Activated CD4-positive, alpha-beta T cell treated with anti-CD3 and anti-CD28 coated beads, Interleukin-2, amount 10 ng/mL, durations not matched to agents 7 days and 5 days (primary cell): ENCODE data around the gene SMG6. TPM values are rescaled to one million over a fixed set of nuclear protein-coding genes. Genes with fewer than 3 reads are reported as not detected.

ENCODE experiments used
- CTCF ChIA-PET: fragments of 350-600 bp; sonication (Branson Sonifier 250); formaldehyde crosslinking; loops from one replicate; lab custom pipeline; 2021; ENCODE audit warnings: antibody characterized with exemption; lab: Charles Lee
- POLR2A ChIA-PET: fragments of 350-600 bp; sonication (Branson Sonifier 250); formaldehyde crosslinking; loops from one replicate; lab custom pipeline; 2021; ENCODE audit warnings: antibody characterized with exemption; lab: Charles Lee
- DNase-seq: peaks from one replicate; pipeline ENCODE4 v3.0.0-alpha.2; 2020
- H3K27ac Mint-ChIP-seq: one replicate; pipeline ENCODE4 v1.8.0; 2021; ENCODE audit warnings: mild to moderate bottlenecking, moderate library complexity, mixed read lengths
- H3K27me3 Mint-ChIP-seq: one replicate; pipeline ENCODE4 v1.8.0; 2021; ENCODE audit warnings: mixed read lengths
- H3K36me3 Mint-ChIP-seq: one replicate; pipeline ENCODE4 v1.8.0; 2021; ENCODE audit warnings: low read depth, mixed read lengths
- H3K4me1 Mint-ChIP-seq: one replicate; pipeline ENCODE4 v1.8.0; 2021; ENCODE audit warnings: mixed read lengths
- H3K4me3 Mint-ChIP-seq: one replicate; pipeline ENCODE4 v1.8.0; 2021; ENCODE audit warnings: mild to moderate bottlenecking, moderate library complexity, mixed read lengths
- H3K9me3 Mint-ChIP-seq: one replicate; pipeline ENCODE4 v1.8.0; 2021; ENCODE audit warnings: mixed read lengths
- total RNA-seq, 2 experiments: library from RNA; stranded (reverse); gene quantifications; one replicate each; pipeline ENCODE4 v1.2.3, GENCODE V29; 2021

Gene SMG6
- total RNA-seq, 2 experiments from 2014 or later: 44.3 to 51.1 TPM

DNA sequence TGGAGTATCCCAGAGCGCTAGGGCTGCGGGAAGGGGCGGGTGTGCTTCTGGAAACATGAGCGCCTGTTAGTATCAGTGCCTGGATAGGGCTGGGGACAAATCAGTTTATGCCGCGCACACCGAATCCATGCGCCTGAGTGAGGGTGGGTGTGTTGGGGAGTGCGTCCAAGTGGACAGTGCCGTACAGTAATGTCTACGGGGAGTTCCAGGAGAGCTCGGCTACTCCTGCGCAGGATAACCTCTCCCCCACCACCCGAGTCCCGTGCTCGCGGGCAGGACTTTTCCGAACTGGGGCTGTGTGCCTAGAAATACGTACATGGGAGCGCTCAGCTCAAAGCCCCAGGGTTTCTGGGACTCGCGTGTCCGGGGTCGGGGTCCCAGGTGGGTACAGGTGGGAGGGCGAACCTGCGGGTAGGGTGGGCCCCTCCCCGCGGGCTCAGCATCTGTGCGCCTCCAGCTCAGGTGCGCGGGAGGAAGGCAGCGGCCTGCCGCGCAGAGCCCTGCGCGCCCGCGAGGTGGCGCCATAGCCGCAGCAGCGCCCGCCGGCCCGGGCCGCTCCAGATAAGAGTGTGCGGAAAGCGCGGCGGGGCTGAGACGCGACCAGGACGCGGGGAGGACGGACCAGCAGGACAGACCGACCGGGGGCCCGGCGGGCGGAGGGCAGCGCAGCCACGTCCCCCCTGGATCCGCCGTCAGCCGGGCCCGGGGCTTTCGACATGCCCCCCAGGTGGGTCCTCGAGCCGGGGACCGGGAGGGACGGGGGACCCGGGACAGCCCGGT lies 248.9 kb downstream of the SMG6 start, which contains the start of gene HIC1:
Gene HIC1 (plus strand): TSS at position 592 of the 780 bp plus-strand sequence. CDS start 1,588 bp downstream, outside the sequence.
- DNase-seq: peak; percentile 78
- Mint-ChIP-seq H3K27me3 (peaks cover 14% of the 10 kb centered on the region), H3K36me3 (peaks cover 7% of the 10 kb centered on the region), H3K4me1 (peaks cover 24% of the 10 kb centered on the region), H3K27ac (peak within 1 kb of the TSS; percentile 82), H3K4me3 (peak within 1 kb of the TSS; percentile 69), H3K9me3 (no peaks in the 10 kb centered on the region)
- POLR2A ChIA-PET: interaction anchor here (1.0 to 1.3 kb wide), 2 partner anchors 33 to 248 kb away, joined by 4 read pairs; partner anchors contain the start of genes SMG6 and SRR
- CTCF ChIA-PET: interaction anchor here (0.5 to 8.5 kb wide), 60 partner anchors 8 to 361 kb away, joined by 3 to 210 read pairs (median 4); partner anchors contain the start of genes RTN4RL1, SGSM2 and TSR1

- Mint-ChIP-seq H3K9me3 (no peaks in the 10 kb centered on the region), H3K27ac (peak overlapping the region; percentile 82), H3K27me3 (peaks cover 14% of the 10 kb centered on the region), H3K36me3 (peaks cover 2% of the 10 kb centered on the region), H3K4me3 (peak overlapping the region; percentile 69), H3K4me1 (peaks cover 22% of the 10 kb centered on the region)
- no peak for DNase-seq
- CTCF ChIA-PET: interaction anchor here (0.5 to 8.5 kb wide), 56 partner anchors 8 to 362 kb away, joined by 3 to 210 read pairs (median 4); partner anchors contain the start of genes RTN4RL1, SGSM2 and TSR1
- POLR2A ChIA-PET: interaction anchor here (1.0 kb wide), 1 partner anchor 34 kb away, joined by 4 read pairs; no protein-coding TSS in a partner anchor
Observed at GRCh38 chr17:2054262-2054511, 249.4 kb downstream of the SMG6 start.

DNA sequence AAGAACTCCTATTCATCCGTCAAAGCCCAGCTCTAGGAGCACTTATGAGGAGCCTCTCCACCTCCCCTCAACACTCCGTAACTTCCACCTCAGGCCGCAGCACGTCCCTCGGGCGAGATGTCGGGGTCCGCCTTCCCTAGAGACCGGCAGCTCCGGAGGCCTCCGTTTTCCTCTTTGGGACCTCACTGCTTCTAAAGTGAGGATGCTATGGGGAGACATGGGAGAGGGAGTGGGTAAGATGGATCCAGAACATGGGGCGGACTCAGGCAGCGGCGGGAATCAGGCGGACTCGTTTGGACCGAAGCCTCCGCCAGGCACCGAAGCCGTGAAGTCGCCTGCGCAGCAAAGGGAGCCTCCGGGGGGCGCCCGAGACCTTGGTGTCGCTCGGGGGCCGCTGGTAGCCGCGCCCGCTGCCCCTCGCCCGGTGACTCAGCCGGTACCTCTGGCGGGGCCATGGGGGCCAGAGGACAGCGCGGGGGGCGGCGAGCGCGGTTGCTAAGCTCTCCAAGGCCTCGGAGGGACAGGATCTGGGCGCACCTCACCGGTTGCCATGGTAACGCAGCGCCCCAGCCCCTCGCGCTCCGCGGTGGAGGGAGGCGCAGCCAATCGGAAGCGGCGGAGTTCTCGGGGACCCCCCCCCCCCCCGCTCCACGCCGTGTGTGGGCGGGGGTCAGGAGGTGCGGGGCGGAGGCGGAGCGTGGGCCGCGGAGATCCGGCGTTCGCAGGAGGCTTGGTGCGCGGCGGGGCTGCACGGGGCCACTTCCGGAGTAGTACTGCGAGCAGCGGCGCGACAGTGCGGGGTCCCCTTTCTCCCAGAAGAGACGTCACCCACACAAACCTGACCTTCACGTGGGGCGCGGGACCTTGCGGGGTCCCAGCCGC lies 250.0 kb downstream of the SMG6 start:
- H3K4me1 Mint-ChIP-seq: peaks cover 26% of the 10 kb centered on the region
- peaks cover 2% of the 10 kb centered on the region for H3K36me3 Mint-ChIP-seq
- peak overlapping the region; percentile 69 for H3K4me3 Mint-ChIP-seq
- H3K9me3 Mint-ChIP-seq: no peaks in the 10 kb centered on the region
- DNase-seq: peak; percentile 79
- H3K27me3 Mint-ChIP-seq: peaks cover 15% of the 10 kb centered on the region
- POLR2A ChIA-PET: interaction anchor here (0.7 kb wide), 1 partner anchor 204 kb away, joined by 9 read pairs; no protein-coding TSS in a partner anchor
- H3K27ac Mint-ChIP-seq: peak overlapping the region; percentile 82
- CTCF ChIA-PET: interaction anchor here (0.6 to 8.5 kb wide), 30 partner anchors 14 to 353 kb away, joined by 3 to 210 read pairs (median 6); partner anchors contain the start of genes SGSM2 and TSR1

- Mint-ChIP-seq H3K9me3 (no peaks in the 10 kb centered on the region), H3K27me3 (peaks cover 17% of the 10 kb centered on the region), H3K4me1 (peaks cover 26% of the 10 kb centered on the region), H3K36me3 (peaks cover 2% of the 10 kb centered on the region), H3K27ac (no peak overlapping the region), H3K4me3 (peak overlapping the region; percentile 53)
- no peak for DNase-seq
- CTCF ChIA-PET: interaction anchor here (0.9 to 2.7 kb wide), 3 partner anchors 11 to 229 kb away, joined by 3 to 17 read pairs (median 3); no protein-coding TSS in a partner anchor
- POLR2A ChIA-PET: no interaction called here
Observed at GRCh38 chr17:2051933-2052559, 251.5 kb downstream of the SMG6 start.

DNA sequence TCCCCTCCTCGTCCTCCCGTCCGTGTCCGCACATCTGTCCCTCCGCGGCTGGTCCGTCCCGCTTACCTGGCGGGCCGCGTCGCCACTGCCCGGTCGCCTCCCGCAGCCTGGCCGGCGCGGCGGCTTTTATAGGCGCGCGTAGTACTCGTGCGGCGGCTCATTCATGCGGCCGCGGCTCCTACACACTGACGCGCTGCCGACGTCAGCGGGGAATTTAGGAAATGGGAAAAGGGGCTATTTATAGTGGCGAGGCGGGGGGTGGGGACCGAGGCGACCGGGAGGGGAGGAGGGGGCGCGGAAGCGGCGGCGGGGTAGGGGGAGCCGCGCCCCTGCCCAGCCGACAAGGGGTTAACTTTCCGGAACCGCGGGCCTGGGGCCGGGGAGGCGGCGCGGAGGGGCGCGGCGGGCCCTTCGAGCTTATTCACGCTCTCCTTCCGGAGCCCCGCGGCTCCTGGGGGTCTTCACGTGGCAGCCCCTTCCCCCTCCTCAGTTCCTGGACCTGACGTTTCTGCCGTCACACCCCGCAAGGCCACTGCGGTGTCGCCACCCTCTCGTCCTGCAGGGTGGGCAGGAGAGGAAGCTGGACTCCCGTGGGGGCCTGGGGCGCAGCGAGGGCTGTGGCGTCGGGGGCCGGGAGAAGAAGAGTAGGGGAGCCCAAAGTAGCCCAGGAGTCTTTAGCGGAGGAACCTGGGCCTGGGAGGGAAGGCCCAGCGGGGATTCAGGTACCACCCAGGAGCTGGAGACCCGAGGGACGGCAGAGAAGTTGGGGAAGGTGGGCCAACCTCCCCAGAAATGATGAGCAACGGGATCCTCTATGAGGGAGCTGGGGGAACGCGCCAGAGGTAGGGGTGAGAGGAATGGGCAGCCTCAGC lies 252.3 kb downstream of the SMG6 start:
- Mint-ChIP-seq H3K27ac (no peak overlapping the region), H3K9me3 (no peaks in the 10 kb centered on the region), H3K27me3 (peaks cover 17% of the 10 kb centered on the region), H3K4me3 (peak overlapping the region; percentile 53), H3K4me1 (peaks cover 26% of the 10 kb centered on the region), H3K36me3 (no peaks in the 10 kb centered on the region)
- ChIA-PET POLR2A (interaction anchor here (0.6 kb wide), 1 partner anchor 193 kb away, joined by 4 read pairs; no protein-coding TSS in a partner anchor), CTCF (interaction anchor here (0.9 to 2.7 kb wide), 3 partner anchors 11 to 230 kb away, joined by 3 to 17 read pairs (median 3); no protein-coding TSS in a partner anchor)
- DNase-seq: no peak

DNA sequence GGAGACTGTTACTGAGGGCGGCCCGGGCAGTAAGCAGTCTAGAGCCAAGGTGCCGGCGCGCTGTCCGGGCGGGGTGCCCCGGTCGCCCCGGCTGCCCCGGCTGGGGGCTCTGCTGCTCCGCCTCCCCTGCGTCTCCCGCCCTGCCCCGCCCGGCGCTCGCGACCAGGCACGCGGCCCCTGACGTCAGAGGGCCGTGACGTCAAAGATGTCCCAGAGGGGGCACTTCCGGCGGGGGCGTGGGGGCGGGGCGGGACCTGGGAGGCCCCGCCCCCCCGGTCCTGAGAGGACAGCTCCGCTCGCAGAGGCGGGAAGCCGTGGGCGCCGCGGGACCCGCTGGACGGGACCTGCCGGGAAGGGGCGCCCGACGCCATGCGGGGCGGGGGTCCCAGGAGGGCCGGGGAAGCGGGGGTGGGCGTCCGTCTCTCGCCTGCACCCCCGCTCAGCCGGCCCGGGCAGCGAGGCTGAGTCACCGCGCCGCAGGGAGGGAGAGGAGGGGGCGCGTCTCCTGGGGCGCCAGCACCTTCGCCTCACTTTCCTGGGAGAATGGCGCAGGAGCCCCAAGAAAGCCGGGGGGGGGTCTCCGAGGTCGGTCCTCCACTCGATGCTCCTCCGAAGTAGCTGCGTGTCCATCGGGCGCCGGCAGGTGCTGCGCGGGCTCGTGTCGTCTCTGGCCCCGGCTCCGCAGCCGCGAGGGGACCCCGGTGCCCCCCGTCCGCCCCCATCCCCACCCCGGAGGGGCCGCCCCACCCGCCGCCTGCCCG lies 253.1 kb downstream of the SMG6 start:
- Mint-ChIP-seq H3K27me3 (peaks cover 17% of the 10 kb centered on the region), H3K4me1 (peaks cover 26% of the 10 kb centered on the region), H3K36me3 (no peaks in the 10 kb centered on the region), H3K9me3 (no peaks in the 10 kb centered on the region), H3K27ac (no peak overlapping the region), H3K4me3 (no peak overlapping the region)
- peak; percentile 69 for DNase-seq
- CTCF ChIA-PET: interaction anchor here (0.9 to 2.7 kb wide), 3 partner anchors 61 to 231 kb away, joined by 3 to 17 read pairs (median 3); no protein-coding TSS in a partner anchor
- POLR2A ChIA-PET: interaction anchor here (0.6 kb wide), 2 partner anchors 102 to 194 kb away, joined by 3 to 4 read pairs; no protein-coding TSS in a partner anchor

GRCh38 chr17:2049333-2050299 lies 254.0 kb downstream of the SMG6 start:
- peak overlapping the region; percentile 69 for H3K4me3 Mint-ChIP-seq
- peaks cover 17% of the 10 kb centered on the region for H3K27me3 Mint-ChIP-seq
- ChIA-PET CTCF (interaction anchor here (0.6 to 2.7 kb wide), 4 partner anchors 9 to 234 kb away, joined by 3 to 17 read pairs (median 3); no protein-coding TSS in a partner anchor), POLR2A (interaction anchor here (0.6 kb wide), 1 partner anchor 101 kb away, joined by 3 read pairs; no protein-coding TSS in a partner anchor)
- H3K27ac Mint-ChIP-seq: peak overlapping the region; percentile 46
- peaks cover 27% of the 10 kb centered on the region for H3K4me1 Mint-ChIP-seq
- peak; percentile 88 for DNase-seq
- H3K9me3 Mint-ChIP-seq: no peaks in the 10 kb centered on the region
- H3K36me3 Mint-ChIP-seq: peaks cover 3% of the 10 kb centered on the region

GRCh38 chr17:2048805-2049204 lies 254.8 kb downstream of the SMG6 start:
- no peak for DNase-seq
- POLR2A ChIA-PET: no interaction called here
- Mint-ChIP-seq H3K27ac (no peak overlapping the region), H3K36me3 (peaks cover 5% of the 10 kb centered on the region), H3K27me3 (peaks cover 17% of the 10 kb centered on the region), H3K9me3 (no peaks in the 10 kb centered on the region), H3K4me1 (peaks cover 25% of the 10 kb centered on the region), H3K4me3 (peak overlapping the region; percentile 69)
- CTCF ChIA-PET: interaction anchor here (0.6 to 1.5 kb wide), 5 partner anchors 10 to 234 kb away, joined by 3 to 4 read pairs (median 3); no protein-coding TSS in a partner anchor

DNA sequence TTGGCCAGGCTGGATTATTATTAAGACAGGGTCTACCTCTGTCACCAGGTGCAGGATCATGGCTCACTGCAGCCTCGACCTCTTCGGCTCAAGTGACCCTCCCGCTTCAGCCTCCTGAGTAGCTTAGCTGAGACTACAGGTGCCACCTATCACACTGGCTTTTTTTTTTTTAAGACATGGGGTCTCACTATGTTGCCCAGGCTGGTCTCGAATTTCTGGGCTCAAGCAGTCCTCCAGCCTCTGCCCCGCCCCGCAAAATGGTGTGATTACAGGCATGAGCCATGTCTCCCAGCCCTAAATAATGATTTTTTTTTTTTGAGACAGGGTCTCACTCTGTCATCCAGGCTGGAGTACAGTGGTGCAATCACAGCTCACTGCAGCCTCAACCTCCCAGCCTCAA lies 256.0 kb downstream of the SMG6 start:
- H3K4me1 Mint-ChIP-seq: peaks cover 27% of the 10 kb centered on the region
- ChIA-PET POLR2A (no interaction called here), CTCF (interaction anchor here (1.0 to 1.5 kb wide), 2 partner anchors 9 to 12 kb away, joined by 3 to 4 read pairs; no protein-coding TSS in a partner anchor)

More for the DNA sequence above, 256.0 kb downstream of the SMG6 start:
- DNase-seq: no peak
- H3K27me3 Mint-ChIP-seq: peaks cover 13% of the 10 kb centered on the region
- H3K9me3 Mint-ChIP-seq: no peaks in the 10 kb centered on the region
- no peak overlapping the region for H3K4me3 Mint-ChIP-seq
- peaks cover 16% of the 10 kb centered on the region for H3K36me3 Mint-ChIP-seq
- no peak overlapping the region for H3K27ac Mint-ChIP-seq
